CD4-positive, CD25-positive, alpha-beta regulatory T cell (primary cell): Measurements from ENCODE around the gene SCN4A. TPM values are rescaled to one million over a fixed set of nuclear protein-coding genes. Genes with fewer than 3 reads are reported as not detected.

Experiments
- ATAC-seq, 2 donors: fragments of 150-1000 bp; cut with Tn5 transposase; one replicate each; pipeline ENCODE4 v1.10.0; 2021; ENCODE audit warnings: low read depth in 2 of 2, moderate number of reproducible peaks in 2 of 2, moderate library complexity in 1 of 2
- DNase-seq, 3 donors: peaks; one replicate each; pipeline versions ENCODE4 v3.0.0 to v3.0.0-alpha.2; 2012 to 2022; ENCODE audit warnings: mixed read lengths in 1 of 3
- H3K27ac ChIP-seq: one replicate; pipeline ENCODE4 v1.7.0; 2013; ENCODE audit warnings: mild to moderate bottlenecking, low read length; ENCODE audit not compliant: insufficient read depth, poor library complexity, severe bottlenecking
- H3K27me3 ChIP-seq: one replicate; pipeline ENCODE4 v1.7.0; 2013; ENCODE audit warnings: low read length; ENCODE audit not compliant: control insufficient read depth, insufficient read depth
- H3K36me3 ChIP-seq: one replicate; pipeline ENCODE4 v1.7.0; 2013; ENCODE audit warnings: mild to moderate bottlenecking, low read length, moderate library complexity; ENCODE audit not compliant: control insufficient read depth, insufficient read depth
- H3K4me1 ChIP-seq: 2 replicates; pipeline ENCODE4 v1.7.0; 2013; ENCODE audit warnings: mild to moderate bottlenecking, low read length; ENCODE audit not compliant: insufficient read depth, control insufficient read depth, poor library complexity, severe bottlenecking
- H3K4me3 ChIP-seq: one replicate; pipeline ENCODE4 v1.7.0; 2013; ENCODE audit warnings: low read depth, mild to moderate bottlenecking, low read length, moderate library complexity
- H3K9me3 ChIP-seq, 2 experiments: 1 replicate in 1 of 2; 2 replicates in 1 of 2; pipeline ENCODE4 v1.7.0; 2013; ENCODE audit warnings: low read length in 2 of 2, mild to moderate bottlenecking in 1 of 2, moderate library complexity in 1 of 2; ENCODE audit not compliant: control insufficient read depth in 2 of 2
- H3K27ac Mint-ChIP-seq, 3 donors: one replicate each; pipeline ENCODE4 v1.8.0; 2020 to 2022; ENCODE audit warnings: mild to moderate bottlenecking in 3 of 3, mixed read lengths in 3 of 3, moderate library complexity in 2 of 3
- H3K27me3 Mint-ChIP-seq: one replicate; pipeline ENCODE4 v1.8.0; 2022; ENCODE audit warnings: mild to moderate bottlenecking, mixed read lengths
- H3K36me3 Mint-ChIP-seq: one replicate; pipeline ENCODE4 v1.8.0; 2020; ENCODE audit warnings: mixed read lengths
- H3K4me1 Mint-ChIP-seq, 4 donors: one replicate each; pipeline ENCODE4 v1.8.0; 2020 to 2022; ENCODE audit warnings: mixed read lengths in 4 of 4, mild to moderate bottlenecking in 1 of 4
- H3K4me3 Mint-ChIP-seq, 4 donors: one replicate each; pipeline ENCODE4 v1.8.0; 2020 to 2022; ENCODE audit warnings: mild to moderate bottlenecking in 4 of 4, mixed read lengths in 4 of 4, moderate library complexity in 3 of 4
- H3K9me3 Mint-ChIP-seq, 7 donors: one replicate each; pipeline ENCODE4 v1.8.0; 2020 to 2022; ENCODE audit warnings: mixed read lengths in 7 of 7, mild to moderate bottlenecking in 3 of 7, moderate library complexity in 2 of 7
- polyA plus RNA-seq, 4 donors: library from polyadenylated mRNA; unstranded; fragments of 300-500 nt; fragmentation: Illumina TruSeq; gene quantifications; one replicate each; pipeline ENCODE4 v1.2.3, GENCODE V29; 2021
- total RNA-seq: library from RNA; stranded (reverse); gene quantifications from one replicate; pipeline ENCODE4 v1.2.3, GENCODE V29; 2022

Gene SCN4A
- total and polyA plus RNA-seq, 5 donors from 2014 or later: not detected

DNA sequence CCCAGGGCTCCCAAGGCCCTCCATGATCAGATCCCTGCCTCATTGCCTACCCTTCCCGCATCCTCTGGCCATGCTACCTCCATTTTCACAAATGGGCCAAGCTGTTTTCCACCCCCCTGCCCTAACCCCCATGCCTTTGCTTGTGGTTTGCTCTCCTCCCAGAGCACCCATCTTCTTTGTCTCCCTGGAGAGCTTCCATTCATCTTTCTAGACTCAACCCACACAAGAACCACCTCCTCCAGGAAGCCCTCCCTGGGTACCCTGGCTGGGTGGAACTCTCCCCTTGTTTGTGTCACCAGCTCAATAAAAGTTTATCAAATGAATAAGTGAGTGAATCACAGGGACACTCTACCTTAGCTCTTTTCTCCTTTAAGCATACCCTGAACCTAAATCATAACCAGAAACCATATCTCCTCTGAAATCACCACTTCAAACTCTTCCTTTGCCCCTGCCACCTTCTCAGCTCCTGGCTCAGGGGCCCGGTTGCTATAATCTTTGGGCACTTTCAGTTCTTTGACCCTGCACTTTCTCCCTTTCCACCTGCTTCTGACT lies 2.9 kb upstream of the SCN4A start:
- peaks cover 9% of the 10 kb centered on the region for H3K27me3 Mint-ChIP-seq
- no peak overlapping the region for H3K4me3 Mint-ChIP-seq
- no peak for ATAC-seq
- peaks cover 0 to 2% (median 0%) of the 10 kb centered on the region in 7 donors for H3K9me3 Mint-ChIP-seq
- Histone ChIP-seq H3K27me3 (peaks cover 5% of the 10 kb centered on the region), H3K4me1 (no peaks in the 10 kb centered on the region), H3K9me3 (no peaks in the 10 kb centered on the region), H3K27ac (no peak overlapping the region), H3K36me3 (no peaks in the 10 kb centered on the region), H3K4me3 (no peak overlapping the region)
- no peak for DNase-seq
- peaks cover 0 to 10% (median 0%) of the 10 kb centered on the region in 4 donors for H3K4me1 Mint-ChIP-seq
- H3K36me3 Mint-ChIP-seq: no peaks in the 10 kb centered on the region
- H3K27ac Mint-ChIP-seq: no peak overlapping the region

DNA sequence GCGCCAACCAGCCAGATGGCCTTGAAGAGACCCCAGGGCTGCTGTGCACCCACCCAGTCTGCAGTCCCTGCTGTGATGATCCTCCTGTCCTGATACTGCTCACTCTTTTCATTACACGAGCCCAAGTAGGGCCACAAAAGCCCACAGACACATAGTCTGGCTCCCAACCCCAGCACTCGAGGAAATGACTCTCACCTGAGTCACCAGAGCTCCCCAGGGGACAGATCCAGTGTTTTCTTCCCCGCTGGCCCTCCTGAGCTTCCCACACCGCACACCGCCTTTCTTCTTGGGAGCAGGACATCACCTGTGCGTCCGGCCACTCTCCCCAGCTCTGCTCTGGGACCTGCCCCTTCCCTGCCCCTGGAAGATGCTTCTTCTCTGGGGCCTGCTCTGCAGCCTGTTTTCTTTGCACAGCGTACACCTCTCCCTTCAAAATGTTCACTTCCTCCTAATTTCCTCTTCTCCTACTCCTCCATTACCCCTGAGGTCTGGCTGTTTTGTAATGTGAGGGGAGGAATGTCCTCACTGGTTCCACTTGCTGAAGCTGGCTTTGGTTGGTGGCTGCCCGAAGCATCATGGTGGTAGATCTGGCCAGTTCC lies 2.0 kb upstream of the SCN4A start:
- H3K27me3 Mint-ChIP-seq: peaks cover 9% of the 10 kb centered on the region
- DNase-seq: no peak
- Histone ChIP-seq H3K27me3 (peaks cover 5% of the 10 kb centered on the region), H3K9me3 (no peaks in the 10 kb centered on the region), H3K4me1 (no peaks in the 10 kb centered on the region), H3K27ac (no peak overlapping the region), H3K36me3 (no peaks in the 10 kb centered on the region), H3K4me3 (no peak overlapping the region)
- no peaks in the 10 kb centered on the region for H3K36me3 Mint-ChIP-seq
- peak overlapping the region in 2 of 3 donors; percentile 58 to 83 for H3K27ac Mint-ChIP-seq
- ATAC-seq: no peak
- H3K4me3 Mint-ChIP-seq: no peak overlapping the region
- no peaks in the 10 kb centered on the region for H3K9me3 Mint-ChIP-seq
- H3K4me1 Mint-ChIP-seq: peaks cover 0 to 10% (median 0%) of the 10 kb centered on the region in 4 donors

DNA sequence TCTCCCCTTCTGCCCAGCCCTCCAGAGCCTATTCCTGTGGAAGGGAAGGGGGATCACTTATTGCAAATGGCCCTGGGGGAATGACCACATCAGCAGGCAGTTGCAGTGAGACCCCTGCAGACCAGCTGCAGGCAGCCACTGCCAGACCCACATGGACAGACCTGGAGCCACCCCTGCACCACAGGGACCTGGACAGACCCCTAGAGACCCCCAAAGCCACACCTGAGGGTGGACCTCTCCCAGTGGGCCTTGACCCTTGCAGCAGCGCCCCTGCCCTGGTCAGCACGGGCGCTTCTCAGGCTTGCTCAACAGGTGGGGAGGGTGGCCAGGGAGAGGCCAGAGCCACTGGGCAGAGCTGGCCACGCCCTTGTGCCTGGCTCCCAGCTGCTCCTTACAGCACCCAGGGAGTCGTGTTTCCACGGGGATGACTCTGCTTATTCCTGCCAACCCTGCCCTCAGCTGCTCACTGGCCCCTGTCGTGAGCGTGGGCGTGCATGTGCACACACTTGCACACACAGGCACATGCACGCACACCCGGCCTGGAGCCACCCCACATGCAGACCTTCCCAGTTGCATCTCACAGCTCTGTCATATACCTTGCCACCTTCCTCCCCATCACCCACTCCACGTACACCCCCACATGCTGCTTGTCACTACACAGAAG lies 1.3 kb upstream of the SCN4A start:
- Mint-ChIP-seq H3K27me3 (peaks cover 9% of the 10 kb centered on the region), H3K9me3 (no peaks in the 10 kb centered on the region), H3K4me1 (peaks cover 0 to 10% (median 1%) of the 10 kb centered on the region in 4 donors), H3K36me3 (no peaks in the 10 kb centered on the region), H3K4me3 (no peak overlapping the region), H3K27ac (peak overlapping the region in 2 of 3 donors; percentile 58 to 83)
- Histone ChIP-seq H3K9me3 (no peaks in the 10 kb centered on the region), H3K27me3 (peaks cover 5% of the 10 kb centered on the region), H3K27ac (no peak overlapping the region), H3K36me3 (no peaks in the 10 kb centered on the region), H3K4me1 (no peaks in the 10 kb centered on the region), H3K4me3 (no peak overlapping the region)
- no peak for DNase-seq
- ATAC-seq: no peak

DNA sequence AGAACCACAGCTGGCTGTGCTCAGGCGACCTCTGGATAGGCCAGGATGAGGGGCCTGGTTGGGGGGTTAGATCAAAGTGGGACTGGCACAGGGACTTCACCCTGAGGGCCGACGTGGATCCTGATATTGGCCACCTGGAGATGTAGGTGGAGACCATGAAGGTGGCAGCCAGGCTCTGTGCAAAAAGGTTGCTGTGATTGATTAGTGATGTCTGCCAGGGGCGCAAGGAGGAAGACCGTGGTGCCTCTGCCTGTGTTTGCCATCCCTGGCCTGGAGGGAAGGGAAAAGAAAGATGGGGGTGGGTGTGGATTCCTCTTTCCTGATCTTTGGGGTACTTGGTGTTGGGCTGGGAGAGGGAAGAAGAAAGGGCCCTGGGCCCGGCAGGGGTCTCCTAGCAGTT lies 529 bp upstream of the SCN4A start:
- H3K4me1 ChIP-seq: no peaks in the 10 kb centered on the region
- H3K36me3 ChIP-seq: no peaks in the 10 kb centered on the region
- H3K4me3 ChIP-seq: no peak overlapping the region
- Mint-ChIP-seq H3K4me3 (no peak overlapping the region), H3K9me3 (no peaks in the 10 kb centered on the region), H3K36me3 (no peaks in the 10 kb centered on the region), H3K4me1 (peaks cover 0 to 10% (median 2%) of the 10 kb centered on the region in 4 donors), H3K27ac (peak overlapping the region; percentile 52 to 83 (median 62)), H3K27me3 (peaks cover 9% of the 10 kb centered on the region)
- peaks cover 5% of the 10 kb centered on the region for H3K27me3 ChIP-seq
- no peak for ATAC-seq
- H3K9me3 ChIP-seq: no peaks in the 10 kb centered on the region
- DNase-seq: no peak
- no peak overlapping the region for H3K27ac ChIP-seq

DNA sequence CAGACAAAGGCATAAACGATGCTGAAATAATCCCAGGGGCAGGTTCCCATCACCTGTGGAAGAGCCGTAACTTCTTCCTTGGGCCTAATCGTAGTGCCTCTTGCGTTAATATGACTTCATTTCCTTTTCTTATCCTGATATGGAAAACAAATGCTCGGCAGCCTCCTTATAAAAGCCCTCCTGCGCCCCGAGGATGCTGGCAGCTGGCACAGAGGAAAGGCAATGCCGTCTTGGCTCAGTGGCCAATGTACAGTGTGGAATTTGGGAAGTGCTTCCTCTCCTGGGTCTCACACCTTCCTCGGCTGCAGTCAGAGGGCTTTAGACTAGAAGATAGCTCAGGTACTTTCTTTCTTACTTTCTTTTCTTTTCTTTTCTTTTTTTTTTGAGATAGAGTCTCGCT lies 3.4 kb downstream of the SCN4A start:
- no peak overlapping the region for H3K27ac Mint-ChIP-seq
- no peak overlapping the region for H3K4me3 ChIP-seq
- ATAC-seq (no peak), DNase-seq (no peak)
- peak overlapping the region in 1 of 4 donors; percentile 35 for H3K4me3 Mint-ChIP-seq
- H3K36me3 ChIP-seq: no peaks in the 10 kb centered on the region
- no peaks in the 10 kb centered on the region for H3K36me3 Mint-ChIP-seq
- H3K4me1 ChIP-seq: no peaks in the 10 kb centered on the region
- H3K27me3 Mint-ChIP-seq: peaks cover 4% of the 10 kb centered on the region
- peaks cover 0 to 16% (median 2%) of the 10 kb centered on the region in 4 donors for H3K4me1 Mint-ChIP-seq
- H3K9me3 ChIP-seq: no peaks in the 10 kb centered on the region
- no peak overlapping the region for H3K27ac ChIP-seq
- no peaks in the 10 kb centered on the region for H3K27me3 ChIP-seq
- H3K9me3 Mint-ChIP-seq: peaks cover 0 to 1% (median 0%) of the 10 kb centered on the region in 7 donors

DNA sequence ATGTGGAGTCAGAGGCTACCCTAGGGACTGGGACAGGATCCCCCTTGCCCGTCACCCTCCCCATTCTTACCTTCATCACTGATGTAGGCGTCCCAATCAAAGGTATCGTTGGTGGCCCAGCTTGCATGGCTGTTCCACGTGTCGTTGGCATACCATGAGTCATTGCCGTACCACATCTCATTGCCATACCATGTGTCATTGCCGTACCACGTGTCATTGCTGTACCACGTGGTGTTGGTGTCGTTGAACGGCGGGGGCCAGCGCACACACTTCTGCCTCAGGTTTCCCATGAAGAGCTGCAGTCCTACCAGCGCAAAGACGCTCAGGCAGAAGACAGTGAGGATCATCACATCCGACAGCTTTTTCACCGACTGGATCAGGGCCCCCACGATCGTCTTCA lies 4.8 kb downstream of the SCN4A start:
- DNase-seq (no peak), ATAC-seq (no peak)
- H3K27ac ChIP-seq: no peak overlapping the region
- Mint-ChIP-seq H3K9me3 (peaks cover 0 to 1% (median 0%) of the 10 kb centered on the region in 7 donors), H3K27ac (peak overlapping the region in 1 of 3 donors; percentile 43), H3K36me3 (no peaks in the 10 kb centered on the region), H3K4me1 (peaks cover 0 to 16% (median 2%) of the 10 kb centered on the region in 4 donors), H3K27me3 (no peaks in the 10 kb centered on the region), H3K4me3 (no peak overlapping the region)
- H3K4me3 ChIP-seq: no peak overlapping the region
- H3K36me3 ChIP-seq: no peaks in the 10 kb centered on the region
- no peaks in the 10 kb centered on the region for H3K4me1 ChIP-seq
- H3K27me3 ChIP-seq: no peaks in the 10 kb centered on the region
- H3K9me3 ChIP-seq: no peaks in the 10 kb centered on the region

DNA sequence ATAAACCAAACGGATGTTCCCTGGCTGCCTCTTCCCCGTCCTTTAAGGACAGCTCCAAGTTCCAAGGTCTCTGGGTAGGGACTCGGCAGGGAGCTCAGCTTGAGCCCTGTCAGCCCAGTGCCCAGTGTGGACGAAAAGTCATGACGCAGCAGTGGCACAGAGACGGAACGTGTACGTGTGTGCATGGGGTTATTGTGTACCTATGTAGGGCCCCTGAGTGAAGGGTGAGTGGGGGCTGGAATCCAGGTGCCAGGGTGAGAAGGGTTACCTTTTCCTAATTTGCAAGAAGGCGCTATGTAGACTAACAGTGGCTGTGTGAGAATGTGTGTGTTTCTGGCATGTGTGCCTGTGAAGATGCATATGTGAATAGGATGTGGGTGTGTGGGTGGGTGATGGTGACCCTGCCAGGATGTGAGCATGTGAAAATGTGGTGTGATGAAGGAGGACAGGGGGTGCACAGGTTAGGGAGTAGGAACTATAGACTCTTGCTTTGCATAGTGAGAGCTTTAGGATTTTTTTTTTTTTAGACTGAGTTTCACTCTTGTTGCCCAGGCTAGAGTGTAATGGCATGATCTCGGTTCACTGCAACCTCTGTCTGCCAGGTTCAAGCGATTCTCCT lies 6.0 kb downstream of the SCN4A start:
- no peak overlapping the region for H3K27ac ChIP-seq
- ATAC-seq (peak; percentile 48 to 77), DNase-seq (peak in 1 of 3 donors; percentile 48)
- H3K4me3 ChIP-seq: no peak overlapping the region
- no peak overlapping the region for H3K4me3 Mint-ChIP-seq
- H3K27ac Mint-ChIP-seq: peak overlapping the region in 2 of 3 donors; percentile 1 to 12
- H3K36me3 Mint-ChIP-seq: no peaks in the 10 kb centered on the region
- H3K9me3 Mint-ChIP-seq: peaks cover 0 to 1% (median 0%) of the 10 kb centered on the region in 7 donors
- H3K36me3 ChIP-seq: no peaks in the 10 kb centered on the region
- H3K4me1 ChIP-seq: no peaks in the 10 kb centered on the region
- H3K4me1 Mint-ChIP-seq: peaks cover 0 to 16% (median 4%) of the 10 kb centered on the region in 4 donors
- no peaks in the 10 kb centered on the region for H3K27me3 Mint-ChIP-seq
- no peaks in the 10 kb centered on the region for H3K27me3 ChIP-seq
- H3K9me3 ChIP-seq: no peaks in the 10 kb centered on the region
